SK-N-SH (cell line): ENCODE data around the gene VEGFA. TPM values are rescaled to one million over a fixed set of nuclear protein-coding genes. Genes with fewer than 3 reads are reported as not detected.
A peak's percentile ranks its signal among the peaks of the same experiment; 100 is the strongest.

ENCODE experiments used
- CTCF ChIA-PET: fragments of 300-600, 350-600 bp; formaldehyde crosslinking; extraction: SDS; loops from one replicate; lab custom pipeline; 2021; lab: Yijun Ruan, JAX
- POLR2A ChIA-PET: fragments of 350-600 bp; sonication (Branson Sonifier 250); formaldehyde crosslinking; extraction: SDS; loops from one replicate; lab custom pipeline; 2020; ENCODE audit warnings: antibody characterized with exemption, inconsistent platforms; lab: Yijun Ruan, JAX
- DNase-seq: peaks from one replicate; pipeline ENCODE4 v3.0.0; 2012
- H2AFZ ChIP-seq: fragments of 200-600 bp; sonication (generic); 2 replicates; pipeline ENCODE4 v1.8.1; 2016; ENCODE audit warnings: antibody characterized with exemption, mild to moderate bottlenecking, low read depth
- H3F3A ChIP-seq: fragments of 200-600 bp; sonication (generic); replicated peaks from 2 replicates; pipeline ENCODE3; 2016; ENCODE audit warnings: antibody characterized with exemption, mild to moderate bottlenecking; ENCODE audit not compliant: insufficient read depth
- H3K27ac ChIP-seq, 2 experiments: fragments of 200-500 bp in 1 of 2; fragments of 200-600 bp in 1 of 2; sonication (Bioruptor generic) in 1 of 2; sonication (generic), shearing (Covaris generic) in 1 of 2; 2 replicates each; pipeline versions ENCODE4 v1.5.1 to v1.6.1; 2014 to 2016; ENCODE audit warnings: low read depth in 2 of 2, inconsistent platforms in 1 of 2, low read length in 1 of 2, mild to moderate bottlenecking in 1 of 2, mixed read lengths in 1 of 2
- H3K27me3 ChIP-seq: fragments of 200-600 bp; sonication (generic), shearing (Covaris generic); 2 replicates; pipeline ENCODE4 v1.6.1; 2016; ENCODE audit warnings: mixed run types; ENCODE audit not compliant: insufficient read depth
- H3K36me3 ChIP-seq, 2 experiments: fragments of 200-500 bp in 1 of 2; fragments of 200-600 bp in 1 of 2; sonication (Bioruptor generic) in 1 of 2; sonication (generic) in 1 of 2; replicated peaks in 1 of 2; 2 replicates each; pipeline versions ENCODE3 to v1.5.1; 2014 to 2016; ENCODE audit warnings: low read length in 1 of 2, mild to moderate bottlenecking in 1 of 2; ENCODE audit not compliant: insufficient read depth in 2 of 2, control insufficient read depth in 1 of 2
- H3K4me1 ChIP-seq, 2 experiments: fragments of 200-500 bp in 1 of 2; fragments of 200-600 bp in 1 of 2; sonication (Bioruptor generic) in 1 of 2; sonication (generic), shearing (Covaris generic) in 1 of 2; 2 replicates each; pipeline versions ENCODE4 v1.5.1 to v1.6.1; 2014 to 2016; ENCODE audit warnings: low read depth in 1 of 2, low read length in 1 of 2, mixed run types in 1 of 2; ENCODE audit not compliant: insufficient read depth in 2 of 2, control insufficient read depth in 1 of 2
- H3K4me2 ChIP-seq: fragments of 200-600 bp; sonication (generic), shearing (Covaris generic); 2 replicates; pipeline ENCODE4 v1.6.1; 2017; ENCODE audit warnings: mixed run types
- H3K4me3 ChIP-seq, 2 experiments: fragments of 200-500 bp in 1 of 2; fragments of 200-600 bp in 1 of 2; sonication (Bioruptor generic) in 1 of 2; sonication (generic), shearing (Covaris generic) in 1 of 2; 2 replicates each; pipeline versions ENCODE4 v1.5.1 to v1.8.1; 2014 to 2016; ENCODE audit warnings: low read depth in 2 of 2, inconsistent platforms in 1 of 2, low read length in 1 of 2, mild to moderate bottlenecking in 1 of 2, mixed read lengths in 1 of 2, moderate library complexity in 1 of 2
- H3K79me2 ChIP-seq: fragments of 200-600 bp; sonication (generic); 2 replicates; pipeline ENCODE4 v1.8.1; 2017; ENCODE audit warnings: mild to moderate bottlenecking; ENCODE audit not compliant: insufficient read depth
- H3K9ac ChIP-seq: fragments of 200-600 bp; sonication (generic); 2 replicates; pipeline ENCODE4 v1.6.1; 2017; ENCODE audit warnings: mixed run types
- H3K9me2 ChIP-seq: fragments of 200-600 bp; sonication (generic); 2 replicates; pipeline ENCODE4 v1.6.1; 2017; ENCODE audit warnings: mixed run types
- H3K9me3 ChIP-seq: fragments of 200-600 bp; sonication (generic); 2 replicates; pipeline ENCODE4 v1.6.1; 2017; ENCODE audit warnings: mixed run types, mild to moderate bottlenecking, moderate library complexity
- H4K20me1 ChIP-seq: fragments of 200-600 bp; sonication (generic); 2 replicates; pipeline ENCODE4 v1.6.1; 2017; ENCODE audit warnings: mild to moderate bottlenecking, mixed run types; ENCODE audit not compliant: insufficient read depth
- CHD2 ChIP-seq: fragments of 150-350 bp; IDR thresholded peaks from 2 replicates; pipeline ENCODE4 v1.6.1; 2018; ENCODE audit warnings: low read length; ENCODE audit not compliant: partially characterized antibody
- CTCF ChIP-seq: fragments of 200-600 bp; sonication (generic); IDR thresholded peaks from 2 replicates; pipeline ENCODE4 v1.6.1; 2017; ENCODE audit warnings: antibody characterized with exemption, mild to moderate bottlenecking, moderate library complexity
- ELF1 ChIP-seq: IDR thresholded peaks from 2 replicates; pipeline ENCODE4 v1.4.0; 2012
- EZH2phosphoT487 ChIP-seq: fragments of 200-600 bp; sonication (generic); IDR thresholded peaks from 2 replicates; pipeline ENCODE4 v1.6.1; 2017; ENCODE audit warnings: low read depth, mixed run types, mild to moderate bottlenecking, antibody characterized with exemption, moderate library complexity, borderline replicate concordance
- FOXJ3 ChIP-seq: sonication (generic); formaldehyde crosslinking; IDR thresholded peaks from 2 replicates; pipeline ENCODE4 v1.5.1; 2020; ENCODE audit warnings: mild to moderate bottlenecking, missing genetic modification reagents
- FOXM1 ChIP-seq: IDR thresholded peaks from 2 replicates; pipeline ENCODE4 v1.4.0; 2012; ENCODE audit warnings: low read depth, mild to moderate bottlenecking
- JUND ChIP-seq: IDR thresholded peaks from 2 replicates; pipeline ENCODE4 v1.4.0; 2012
- MXI1 ChIP-seq: IDR thresholded peaks from 2 replicates; pipeline ENCODE4 v1.6.1; 2012; ENCODE audit warnings: mild to moderate bottlenecking, low read depth, low read length, improper control_type of control experiment
- POLR2AphosphoS5 ChIP-seq: IDR thresholded peaks from 2 replicates; pipeline ENCODE4 v1.6.1; 2012; ENCODE audit warnings: low read depth, low read length
- RAD21 ChIP-seq: IDR thresholded peaks from 2 replicates; pipeline ENCODE4 v1.6.1; 2012; ENCODE audit warnings: mild to moderate bottlenecking, low read length
- RFX5 ChIP-seq: IDR thresholded peaks from 2 replicates; pipeline ENCODE4 v1.6.1; 2012; ENCODE audit warnings: mild to moderate bottlenecking, improper control_type of control experiment, low read length
- SIN3A ChIP-seq: IDR thresholded peaks from 2 replicates; pipeline ENCODE4 v1.6.1; 2012; ENCODE audit warnings: low read depth, mild to moderate bottlenecking, low read length, moderate library complexity, borderline replicate concordance
- SMC3 ChIP-seq: IDR thresholded peaks from 2 replicates; pipeline ENCODE4 v1.6.1; 2012; ENCODE audit warnings: low read depth, low read length, improper control_type of control experiment
- TAF1 ChIP-seq: IDR thresholded peaks from 2 replicates; pipeline ENCODE4 v1.6.1; 2012; ENCODE audit warnings: low read depth, mild to moderate bottlenecking, low read length, moderate library complexity, borderline replicate concordance
- TCF12 ChIP-seq: IDR thresholded peaks from 2 replicates; pipeline ENCODE4 v1.4.0; 2012
- TEAD4 ChIP-seq: IDR thresholded peaks from 2 replicates; pipeline ENCODE4 v1.4.0; 2012; ENCODE audit warnings: mild to moderate bottlenecking, borderline replicate concordance; ENCODE audit not compliant: insufficient read depth
- USF1 ChIP-seq: IDR thresholded peaks from 2 replicates; pipeline ENCODE4 v1.4.0; 2012; ENCODE audit warnings: low read depth, borderline replicate concordance
- YY1 ChIP-seq: IDR thresholded peaks from 2 replicates; pipeline ENCODE4 v1.4.0; 2012; ENCODE audit warnings: low read depth, mild to moderate bottlenecking
- WGBS: methylation state at CpG from one replicate; pipeline ENCODE4 v1.1.6; 2017; ENCODE audit warnings: low lambda C conversion rate; 5-methylcytosine and 5-hydroxymethylcytosine counted together
- polyA plus RNA-seq, 3 experiments: library from polyadenylated mRNA; depleted of rRNA; stranded (reverse); fragments of >200 nt; gene quantifications; 2 replicates each; pipeline ENCODE4 v1.2.3, GENCODE V29; 2012
- TF ChIP-seq, protein P1 (sequence below): IDR thresholded peaks from 2 replicates; pipeline ENCODE4 v1.6.1; 2012; ENCODE audit warnings: mild to moderate bottlenecking, low read depth, low read length, moderate library complexity
- TF ChIP-seq, protein P2 (sequence below): fragments of 150-350 bp; IDR thresholded peaks from 2 replicates; pipeline ENCODE4 v1.6.1; 2017; ENCODE audit warnings: antibody characterized with exemption, low read length, low read depth, borderline replicate concordance
- TF ChIP-seq, protein P3 (sequence below): IDR thresholded peaks from 2 replicates; pipeline ENCODE4 v1.4.0; 2012; ENCODE audit warnings: low read depth, borderline replicate concordance

VEGFA gene
- polyA plus RNA-seq, 1 of the 3 experiments (the other 2 are of a cell fraction), result 81.0 TPM

DNA sequence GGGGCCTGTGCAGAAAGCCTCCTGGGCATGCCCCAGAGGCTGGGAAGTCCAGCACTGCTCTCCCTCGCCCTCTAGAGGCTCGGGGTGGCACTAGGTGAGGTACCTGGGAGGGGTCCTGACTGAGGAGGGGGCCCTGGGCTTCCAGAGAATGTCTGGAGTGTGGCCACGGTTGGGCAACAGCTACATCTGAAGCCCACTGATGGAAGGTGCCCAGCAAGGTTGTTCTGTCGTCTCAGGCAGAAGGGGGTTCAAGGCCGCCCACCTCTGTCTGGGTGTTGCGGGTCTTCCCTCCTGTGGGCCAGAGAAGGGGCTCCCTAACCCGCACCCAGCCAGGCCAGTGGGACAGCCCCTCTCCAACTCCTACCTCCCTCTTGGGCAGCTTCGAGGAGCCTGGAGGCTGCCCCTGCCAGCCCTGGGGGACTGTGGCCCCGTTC lies 11.4 kb upstream of the VEGFA start:
- WGBS, result 65% methylated on average over 4 of the region's 9 CpGs
- ChIA-PET CTCF (interaction anchor here (0.8 to 5.4 kb wide), 9 partner anchors 10 to 324 kb away, joined by 3 to 30 read pairs (median 6); partner anchors contain the start of gene VEGFA), POLR2A (interaction anchor here (0.7 kb wide), 1 partner anchor 19 kb away, joined by 3 read pairs; no protein-coding TSS in a partner anchor)
- Histone ChIP-seq H3K4me3 (no peak overlapping the region; a peak in 1 of 4 replicates), H3K4me2 (no peak overlapping the region), H3K9me2 (no peaks in the 10 kb centered on the region), H3K36me3 (no peaks in the 10 kb centered on the region), H3K9ac (no peak overlapping the region), H3K79me2 (no peaks in the 10 kb centered on the region), H4K20me1 (no peaks in the 10 kb centered on the region), H3K4me1 (peaks cover 0 to 12% of the 10 kb centered on the region in 2 experiments; a peak in 1 of 4 replicates), H3K9me3 (no peaks in the 10 kb centered on the region), H3K27ac (no peak overlapping the region), H3K27me3 (peaks cover 11% of the 10 kb centered on the region; the same call in 1 of the 2 replicates), H2AFZ (no peak overlapping the region), H3F3A (no peaks in the 10 kb centered on the region)
- TF ChIP-seq CHD2, result no peak
- no peak for TF ChIP-seq YY1
- 0 out of 2 replicates have a peak, but pooled peaks have one; percentile 28 for TF ChIP-seq SMC3
- TF ChIP-seq RFX5, result no peak
- no peak for TF ChIP-seq ELF1
- no peak for TF ChIP-seq TAF1
- no peak for TF ChIP-seq USF1
- TF ChIP-seq FOXM1, result no peak
- TF ChIP-seq FOXJ3, result no peak
- TF ChIP-seq, protein P1, sequence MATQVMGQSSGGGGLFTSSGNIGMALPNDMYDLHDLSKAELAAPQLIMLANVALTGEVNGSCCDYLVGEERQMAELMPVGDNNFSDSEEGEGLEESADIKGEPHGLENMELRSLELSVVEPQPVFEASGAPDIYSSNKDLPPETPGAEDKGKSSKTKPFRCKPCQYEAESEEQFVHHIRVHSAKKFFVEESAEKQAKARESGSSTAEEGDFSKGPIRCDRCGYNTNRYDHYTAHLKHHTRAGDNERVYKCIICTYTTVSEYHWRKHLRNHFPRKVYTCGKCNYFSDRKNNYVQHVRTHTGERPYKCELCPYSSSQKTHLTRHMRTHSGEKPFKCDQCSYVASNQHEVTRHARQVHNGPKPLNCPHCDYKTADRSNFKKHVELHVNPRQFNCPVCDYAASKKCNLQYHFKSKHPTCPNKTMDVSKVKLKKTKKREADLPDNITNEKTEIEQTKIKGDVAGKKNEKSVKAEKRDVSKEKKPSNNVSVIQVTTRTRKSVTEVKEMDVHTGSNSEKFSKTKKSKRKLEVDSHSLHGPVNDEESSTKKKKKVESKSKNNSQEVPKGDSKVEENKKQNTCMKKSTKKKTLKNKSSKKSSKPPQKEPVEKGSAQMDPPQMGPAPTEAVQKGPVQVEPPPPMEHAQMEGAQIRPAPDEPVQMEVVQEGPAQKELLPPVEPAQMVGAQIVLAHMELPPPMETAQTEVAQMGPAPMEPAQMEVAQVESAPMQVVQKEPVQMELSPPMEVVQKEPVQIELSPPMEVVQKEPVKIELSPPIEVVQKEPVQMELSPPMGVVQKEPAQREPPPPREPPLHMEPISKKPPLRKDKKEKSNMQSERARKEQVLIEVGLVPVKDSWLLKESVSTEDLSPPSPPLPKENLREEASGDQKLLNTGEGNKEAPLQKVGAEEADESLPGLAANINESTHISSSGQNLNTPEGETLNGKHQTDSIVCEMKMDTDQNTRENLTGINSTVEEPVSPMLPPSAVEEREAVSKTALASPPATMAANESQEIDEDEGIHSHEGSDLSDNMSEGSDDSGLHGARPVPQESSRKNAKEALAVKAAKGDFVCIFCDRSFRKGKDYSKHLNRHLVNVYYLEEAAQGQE, result no peak
- TF ChIP-seq, protein P2, sequence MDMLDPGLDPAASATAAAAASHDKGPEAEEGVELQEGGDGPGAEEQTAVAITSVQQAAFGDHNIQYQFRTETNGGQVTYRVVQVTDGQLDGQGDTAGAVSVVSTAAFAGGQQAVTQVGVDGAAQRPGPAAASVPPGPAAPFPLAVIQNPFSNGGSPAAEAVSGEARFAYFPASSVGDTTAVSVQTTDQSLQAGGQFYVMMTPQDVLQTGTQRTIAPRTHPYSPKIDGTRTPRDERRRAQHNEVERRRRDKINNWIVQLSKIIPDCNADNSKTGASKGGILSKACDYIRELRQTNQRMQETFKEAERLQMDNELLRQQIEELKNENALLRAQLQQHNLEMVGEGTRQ, result no peak
- no peak for TF ChIP-seq MXI1
- no peak for TF ChIP-seq POLR2AphosphoS5
- TF ChIP-seq, protein P3, sequence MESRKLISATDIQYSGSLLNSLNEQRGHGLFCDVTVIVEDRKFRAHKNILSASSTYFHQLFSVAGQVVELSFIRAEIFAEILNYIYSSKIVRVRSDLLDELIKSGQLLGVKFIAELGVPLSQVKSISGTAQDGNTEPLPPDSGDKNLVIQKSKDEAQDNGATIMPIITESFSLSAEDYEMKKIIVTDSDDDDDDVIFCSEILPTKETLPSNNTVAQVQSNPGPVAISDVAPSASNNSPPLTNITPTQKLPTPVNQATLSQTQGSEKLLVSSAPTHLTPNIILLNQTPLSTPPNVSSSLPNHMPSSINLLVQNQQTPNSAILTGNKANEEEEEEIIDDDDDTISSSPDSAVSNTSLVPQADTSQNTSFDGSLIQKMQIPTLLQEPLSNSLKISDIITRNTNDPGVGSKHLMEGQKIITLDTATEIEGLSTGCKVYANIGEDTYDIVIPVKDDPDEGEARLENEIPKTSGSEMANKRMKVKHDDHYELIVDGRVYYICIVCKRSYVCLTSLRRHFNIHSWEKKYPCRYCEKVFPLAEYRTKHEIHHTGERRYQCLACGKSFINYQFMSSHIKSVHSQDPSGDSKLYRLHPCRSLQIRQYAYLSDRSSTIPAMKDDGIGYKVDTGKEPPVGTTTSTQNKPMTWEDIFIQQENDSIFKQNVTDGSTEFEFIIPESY, result no peak
- no peak for TF ChIP-seq EZH2phosphoT487
- TF ChIP-seq TEAD4, result no peak
- TF ChIP-seq SIN3A, result no peak
- TF ChIP-seq RAD21, result peak; percentile 50
- TF ChIP-seq TCF12, result no peak
- TF ChIP-seq JUND, result no peak
- TF ChIP-seq CTCF, result peak; percentile 60
- peak; percentile 67 for DNase-seq
